ENCODE data around the gene SLC25A30.

SLC25A30 gene

GRCh38 chr13:45417790-45418534 lies at the start of gene SLC25A30:
SLC25A30 (minus strand) TSS chr13:45418373; CDS start chr13:45411425, 6,948 bp downstream.
- peak; percentile 91 for DNase-seq (ENCODE audit: low read depth)

- no peak for DNase-seq (ENCODE audit: low read depth)
Observed at GRCh38 chr13:45466359-45466758, 48.2 kb upstream of the SLC25A30 start.

- peak; percentile 98 for DNase-seq (ENCODE audit: low read depth)
Observed at GRCh38 chr13:45464687-45465453, 46.7 kb upstream of the SLC25A30 start, which contains the start of gene COG3. COG3 (plus strand) TSS chr13:45464939; CDS start chr13:45465037, 98 bp downstream.

GRCh38 chr13:45464141-45464686 lies 46.0 kb upstream of the SLC25A30 start:
- DNase-seq (ENCODE audit: low read depth) = no peak

GRCh38 chr13:45456196-45456972 lies 38.2 kb upstream of the SLC25A30 start:
- DNase-seq (ENCODE audit: low read depth) = peak; percentile 26

GRCh38 chr13:45454204-45454603 lies 36.0 kb upstream of the SLC25A30 start:
- DNase-seq (ENCODE audit: low read depth) = no peak

GRCh38 chr13:45451282-45451681 lies 33.1 kb upstream of the SLC25A30 start:
- no peak for DNase-seq (ENCODE audit: low read depth)

GRCh38 chr13:45448965-45449559 lies 30.9 kb upstream of the SLC25A30 start:
- no peak for DNase-seq (ENCODE audit: low read depth)

- no peak for DNase-seq (ENCODE audit: low read depth)
Observed at GRCh38 chr13:45447050-45447661, 29.0 kb upstream of the SLC25A30 start.

GRCh38 chr13:45446181-45446580 lies 28.0 kb upstream of the SLC25A30 start:
- DNase-seq (ENCODE audit: low read depth) = peak; percentile 26

- no peak for DNase-seq (ENCODE audit: low read depth)
Observed at GRCh38 chr13:45445053-45445452, 26.9 kb upstream of the SLC25A30 start.

GRCh38 chr13:45441633-45442032 lies 23.5 kb upstream of the SLC25A30 start:
- DNase-seq (ENCODE audit: low read depth) = peak; percentile 27

- DNase-seq (ENCODE audit: low read depth) = no peak
Observed at GRCh38 chr13:45439781-45440462, 21.7 kb upstream of the SLC25A30 start.

- no peak for DNase-seq (ENCODE audit: low read depth)
Observed at GRCh38 chr13:45439008-45439407, 20.8 kb upstream of the SLC25A30 start.

GRCh38 chr13:45437947-45438346 lies 19.8 kb upstream of the SLC25A30 start:
- no peak for DNase-seq (ENCODE audit: low read depth)

- no peak for DNase-seq (ENCODE audit: low read depth)
Observed at GRCh38 chr13:45436953-45437352, 18.8 kb upstream of the SLC25A30 start.

GRCh38 chr13:45436332-45436731 lies 18.2 kb upstream of the SLC25A30 start:
- DNase-seq (ENCODE audit: low read depth) = no peak

- DNase-seq (ENCODE audit: low read depth) = no peak
Observed at GRCh38 chr13:45434556-45435371, 16.6 kb upstream of the SLC25A30 start.

GRCh38 chr13:45433381-45433790 lies 15.2 kb upstream of the SLC25A30 start:
- DNase-seq (ENCODE audit: low read depth) = no peak

Data from fibroblast of gingiva (primary cell).